Psoas muscle (tissue), 8 donors: Measurements from ENCODE around the gene TIMP3. TPM values are rescaled to one million over a fixed set of nuclear protein-coding genes. Genes with fewer than 3 reads are reported as not detected.

Experiments
- ATAC-seq, 4 donors: fragments of 200-7000 bp; cut with Tn5 transposase; one replicate each; pipeline ENCODE4 v1.9.1; 2020; ENCODE audit warnings: moderate library complexity in 3 of 4, mild to moderate bottlenecking in 2 of 4
- DNase-seq, 2 donors: peaks; one replicate each; pipeline ENCODE4 v3.0.0-alpha.2; 2020
- H3K27ac ChIP-seq: fragments of 200-600 bp; one replicate; pipeline ENCODE4 v1.8.0; 2022
- H3K27me3 ChIP-seq, 3 donors: fragments of 200-600 bp in 1 of 3; one replicate each; pipeline versions ENCODE4 v1.6.1 to v1.8.0; 2013 to 2022; ENCODE audit warnings: low read length in 2 of 3, mild to moderate bottlenecking in 2 of 3, moderate library complexity in 1 of 3; ENCODE audit not compliant: insufficient read depth in 3 of 3
- H3K36me3 ChIP-seq, 2 donors: fragments of 200-600 bp in 1 of 2; one replicate each; pipeline versions ENCODE4 v1.6.1 to v1.8.0; 2013 to 2022; ENCODE audit warnings: low read depth in 1 of 2, mild to moderate bottlenecking in 1 of 2, moderate library complexity in 1 of 2; ENCODE audit not compliant: insufficient read depth in 1 of 2
- H3K4me1 ChIP-seq: fragments of 200-600 bp; one replicate; pipeline ENCODE4 v1.8.0; 2022
- H3K4me3 ChIP-seq: fragments of 200-600 bp; one replicate; pipeline ENCODE4 v1.8.0; 2022; ENCODE audit warnings: mild to moderate bottlenecking
- H3K9me3 ChIP-seq: fragments of 200-600 bp; one replicate; pipeline ENCODE4 v1.8.0; 2022
- WGBS, 3 donors: extraction: QIAGEN DNeasy Blood & Tissue Kit; methylation state at CpG; one replicate each; pipeline versions ENCODE4 v1.1.6 to v1.1.7; 2013; 5-methylcytosine and 5-hydroxymethylcytosine counted together
- intact Hi-C, 2 donors: fragments of 100-400 bp; cut with DNase I; formaldehyde crosslinking; loops; one replicate each; pipeline versions ENCODE4 v1.11.0 to v1.14.2; 2022
- polyA plus RNA-seq, 3 donors: library from polyadenylated mRNA; stranded (reverse); fragments of 200-250 nt; gene quantifications; one replicate each; pipeline ENCODE4 v1.2.3, GENCODE V29; 2013
- total RNA-seq, 4 donors: library from RNA; stranded (reverse); fragmentation: NEBNext Ultra II Directional in 2 of 4; extraction: Animal tissue kit (Norgen Biotek cat#: 25700) in 2 of 4; gene quantifications; one replicate each; pipeline versions ENCODE4 v1.2.1 to v1.2.4, GENCODE V29; 2021 to 2023
- TF ChIP-seq, protein P1 (sequence below): fragments of 200-600 bp; IDR thresholded peaks from one replicate; pipeline ENCODE4 v1.8.0; 2022; ENCODE audit warnings: antibody characterized with exemption
- donor health status: healthy with polysubstance abuse.
- donor health status: DM: no; HTN: no; CAD: no; lungs with moderate emphysema.
- donor health status: Bipolar disorder and iron deficiency.
- donor health status: healthy.
- donor health status: DM: yes; HTN: yes; CAD: no.
- donor health status: DM: no; HTN: no; CAD: no.
- donor health status: DM: no; HTN: no; CAD: no.
- donor health status: DM: yes; HTN: yes; CAD: no.

TIMP3 gene
- total and polyA plus RNA-seq, 7 donors = 58.6 to 160 (median 70.7) TPM

GRCh38 chr22:32828150-32828549 lies 26.6 kb downstream of the TIMP3 start:
- Histone ChIP-seq H3K4me1 (peaks cover 24% of the 10 kb centered on the region), H3K36me3 (no peaks in the 10 kb centered on the region), H3K9me3 (no peaks in the 10 kb centered on the region), H3K4me3 (no peak overlapping the region), H3K27ac (peak overlapping the region; percentile 64), H3K27me3 (peaks cover 0 to 2% (median 0%) of the 10 kb centered on the region in 3 donors)
- TF ChIP-seq, protein P1, sequence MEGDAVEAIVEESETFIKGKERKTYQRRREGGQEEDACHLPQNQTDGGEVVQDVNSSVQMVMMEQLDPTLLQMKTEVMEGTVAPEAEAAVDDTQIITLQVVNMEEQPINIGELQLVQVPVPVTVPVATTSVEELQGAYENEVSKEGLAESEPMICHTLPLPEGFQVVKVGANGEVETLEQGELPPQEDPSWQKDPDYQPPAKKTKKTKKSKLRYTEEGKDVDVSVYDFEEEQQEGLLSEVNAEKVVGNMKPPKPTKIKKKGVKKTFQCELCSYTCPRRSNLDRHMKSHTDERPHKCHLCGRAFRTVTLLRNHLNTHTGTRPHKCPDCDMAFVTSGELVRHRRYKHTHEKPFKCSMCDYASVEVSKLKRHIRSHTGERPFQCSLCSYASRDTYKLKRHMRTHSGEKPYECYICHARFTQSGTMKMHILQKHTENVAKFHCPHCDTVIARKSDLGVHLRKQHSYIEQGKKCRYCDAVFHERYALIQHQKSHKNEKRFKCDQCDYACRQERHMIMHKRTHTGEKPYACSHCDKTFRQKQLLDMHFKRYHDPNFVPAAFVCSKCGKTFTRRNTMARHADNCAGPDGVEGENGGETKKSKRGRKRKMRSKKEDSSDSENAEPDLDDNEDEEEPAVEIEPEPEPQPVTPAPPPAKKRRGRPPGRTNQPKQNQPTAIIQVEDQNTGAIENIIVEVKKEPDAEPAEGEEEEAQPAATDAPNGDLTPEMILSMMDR = peak; percentile 26
- 49 to 63% (median 57%) methylated on average over 2 of the region's 2 CpGs for WGBS, 3 donors
- no peak for DNase-seq
- ATAC-seq = peak in 1 of 4 donors; percentile 25
- intact Hi-C loops = no loop called here

DNA sequence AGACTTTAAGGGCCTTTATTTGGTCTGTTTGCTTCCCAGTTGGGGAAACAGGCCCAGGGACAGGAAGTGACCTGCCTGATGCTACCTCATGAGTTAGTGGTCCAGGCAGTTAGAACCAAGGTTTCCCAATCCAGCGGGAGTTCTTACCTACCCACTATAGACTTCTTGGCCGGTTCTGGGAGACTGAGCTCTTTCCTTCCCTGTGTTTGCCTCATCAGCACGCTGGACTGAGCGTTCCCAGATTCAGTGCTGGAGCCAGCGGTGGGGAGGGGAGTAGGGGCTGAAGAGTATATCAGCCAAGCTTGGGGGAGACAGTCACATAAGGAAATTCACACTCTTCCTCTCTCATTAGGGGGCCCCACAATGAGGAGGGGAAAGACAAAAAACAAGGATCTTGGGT lies 27.1 kb downstream of the TIMP3 start:
- peaks cover 0 to 2% (median 0%) of the 10 kb centered on the region in 3 donors for H3K27me3 ChIP-seq
- DNase-seq (no peak), ATAC-seq (no peak)
- H3K4me1 ChIP-seq = peaks cover 24% of the 10 kb centered on the region
- 70 to 81% (median 78%) methylated on average over 5 of the region's 5 CpGs for WGBS, 3 donors
- H3K4me3 ChIP-seq = no peak overlapping the region
- H3K27ac ChIP-seq = no peak overlapping the region
- H3K9me3 ChIP-seq = no peaks in the 10 kb centered on the region
- no peaks in the 10 kb centered on the region for H3K36me3 ChIP-seq
- TF ChIP-seq, protein P1 = no peak
- intact Hi-C loops = no loop called here

- intact Hi-C loops = no loop called here
- Histone ChIP-seq H3K9me3 (no peaks in the 10 kb centered on the region), H3K27me3 (peaks cover 0 to 2% (median 0%) of the 10 kb centered on the region in 3 donors), H3K36me3 (no peaks in the 10 kb centered on the region), H3K4me3 (no peak overlapping the region), H3K4me1 (peaks cover 24% of the 10 kb centered on the region), H3K27ac (peak overlapping the region; percentile 32)
- 51 to 59% (median 55%) methylated on average over 10 of the region's 10 CpGs for WGBS, 3 donors
- ATAC-seq = no peak
- TF ChIP-seq, protein P1 = no peak
- no peak for DNase-seq
Measured at GRCh38 chr22:32829451-32829851, 27.9 kb downstream of the TIMP3 start.

DNA sequence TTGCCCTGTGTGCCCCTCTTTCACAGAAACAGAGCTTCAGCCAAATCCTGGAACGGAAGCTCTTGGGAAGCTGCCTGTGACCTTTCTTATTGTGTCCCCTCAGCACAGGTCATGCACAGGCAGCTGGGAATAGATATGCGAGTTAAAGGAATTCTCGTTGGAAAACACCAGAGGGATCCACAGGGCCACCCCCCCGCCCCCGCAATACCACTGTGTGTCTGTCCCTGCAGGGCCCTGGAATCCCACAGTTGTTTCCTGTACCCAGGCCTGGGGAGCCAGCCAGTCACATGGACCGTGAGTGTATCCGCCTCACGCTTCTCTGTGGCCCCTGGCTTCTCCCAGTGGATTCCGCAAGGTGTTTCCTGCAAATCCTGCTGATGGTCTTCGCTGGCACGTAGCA lies 29.0 kb downstream of the TIMP3 start:
- no peak overlapping the region for H3K4me3 ChIP-seq
- peak; percentile 46 to 72 for DNase-seq

More for the DNA sequence above, 29.0 kb downstream of the TIMP3 start:
- H3K27me3 ChIP-seq = peaks cover 0 to 2% (median 0%) of the 10 kb centered on the region in 3 donors
- no peaks in the 10 kb centered on the region for H3K9me3 ChIP-seq
- no peaks in the 10 kb centered on the region for H3K36me3 ChIP-seq
- intact Hi-C loops = no loop called here
- H3K27ac ChIP-seq = peak overlapping the region; percentile 32
- 47 to 69% (median 48%) methylated on average over 11 of the region's 11 CpGs for WGBS, 3 donors
- TF ChIP-seq, protein P1 = no peak
- peak in 3 of 4 donors; percentile 50 to 61 (median 57) for ATAC-seq
- H3K4me1 ChIP-seq = peaks cover 24% of the 10 kb centered on the region
